ENCODE results near the gene RHBDD2.

Gene RHBDD2

DNA sequence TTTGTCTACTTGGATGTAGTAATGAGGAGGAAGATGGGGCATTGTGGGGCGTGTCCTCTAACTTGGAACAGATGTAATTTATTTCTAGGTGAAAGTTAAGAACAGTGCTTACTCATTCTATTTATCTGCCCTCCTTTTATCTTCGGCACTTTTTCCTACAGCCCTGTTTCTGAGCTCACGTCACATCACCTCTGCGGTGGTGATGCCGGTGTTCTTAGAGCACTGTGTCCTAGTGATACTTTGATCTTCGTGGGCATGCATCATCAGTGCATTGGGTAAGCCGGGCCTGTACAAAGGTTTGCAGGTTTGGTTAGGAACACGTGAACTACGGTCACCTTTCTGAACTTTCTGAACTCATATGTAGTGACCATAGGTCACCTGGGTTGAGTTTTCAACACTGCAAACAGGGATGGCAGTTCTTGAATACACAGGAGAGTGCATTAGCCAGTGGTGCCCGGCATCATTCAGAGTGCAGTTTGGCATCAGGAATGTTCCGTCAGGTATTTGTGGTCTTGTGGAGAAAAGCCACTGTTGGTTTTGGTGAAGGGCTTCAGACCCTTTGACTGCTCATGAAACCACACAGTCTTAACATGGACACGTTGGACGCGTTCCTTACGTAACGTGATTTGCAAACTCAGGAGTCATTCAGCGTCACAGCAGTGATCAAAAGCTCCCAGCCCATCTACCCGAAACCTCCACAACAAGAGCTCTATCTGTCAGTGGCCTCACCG is 41.8 kb downstream of the RHBDD2 start:
- DNase-seq (ENCODE audit: low read depth): peak; percentile 23

GRCh38 chr7:75921479-75921878 is 42.6 kb downstream of the RHBDD2 start:
- no peak for DNase-seq (ENCODE audit: low read depth)

DNA sequence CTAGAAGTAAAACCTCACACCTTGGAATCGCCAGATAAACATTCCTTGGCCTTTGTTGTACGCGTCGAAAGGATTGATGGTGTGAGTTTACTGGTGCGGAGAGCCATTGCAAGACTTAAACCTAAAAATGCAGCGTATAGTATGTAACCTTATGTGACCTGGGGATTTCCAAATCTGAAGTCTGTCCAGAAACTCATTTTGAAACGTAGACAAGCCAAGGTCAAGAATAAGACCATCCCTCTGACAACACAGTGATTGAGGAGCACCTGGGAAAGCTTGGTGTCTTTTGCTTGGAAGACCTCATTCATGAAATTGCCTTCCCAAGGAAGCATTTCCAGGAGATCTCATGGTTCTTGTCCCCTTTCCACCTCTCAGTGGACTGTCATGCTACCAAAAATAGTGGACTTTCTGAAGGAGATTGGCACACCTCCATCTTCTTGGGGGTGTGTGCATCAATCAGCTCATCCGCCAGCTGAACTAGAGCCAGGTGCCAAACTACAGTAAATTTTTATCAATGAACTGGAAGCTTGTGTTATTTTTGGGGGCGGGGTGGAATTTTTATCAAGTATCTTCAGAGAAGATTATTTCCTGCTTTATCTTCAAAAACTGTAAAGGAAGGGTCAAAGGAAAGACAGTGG is 44.3 kb downstream of the RHBDD2 start:
- DNase-seq (ENCODE audit: low read depth): no peak

GRCh38 chr7:75924256-75924655 is 45.4 kb downstream of the RHBDD2 start:
- DNase-seq (ENCODE audit: low read depth): no peak

- no peak for DNase-seq (ENCODE audit: low read depth)
These were observed 46.1 kb downstream of the RHBDD2 start for GRCh38 chr7:75924889-75925288.

GRCh38 chr7:75925717-75926435 is 47.0 kb downstream of the RHBDD2 start:
- no peak for DNase-seq (ENCODE audit: low read depth)

- DNase-seq (ENCODE audit: low read depth): no peak
These were observed 49.7 kb downstream of the RHBDD2 start for GRCh38 chr7:75928568-75928914.

GRCh38 chr7:75931680-75932079 is 52.8 kb downstream of the RHBDD2 start:
- DNase-seq (ENCODE audit: low read depth): no peak

- DNase-seq (ENCODE audit: low read depth): no peak
These were observed 59.3 kb downstream of the RHBDD2 start for GRCh38 chr7:75937958-75938786.

Data from activated T-cell treated with anti-CD3 and anti-CD28 coated beads for 24 hours (primary cell).